D721Med (cell line): ENCODE data around the gene CALY.

Source experiments
- DNase-seq: peaks from one replicate; pipeline ENCODE4 v3.0.0; 2011; ENCODE audit warnings: low spot score; ENCODE audit not compliant: insufficient read length
- FAIRE-seq: peaks from 2 replicates; lab custom pipeline; 2011; peaks lifted over from hg19 to GRCh38; lab: Jason Lieb, UNC
- CTCF ChIP-seq: IDR thresholded peaks from 2 replicates; pipeline ENCODE4 v1.5.1; 2012; ENCODE audit warnings: mild to moderate bottlenecking, control low read depth; ENCODE audit not compliant: insufficient read depth; ENCODE audit errors: missing control alignments

Gene CALY

GRCh38 chr10:133318494-133319127 lies 18.1 kb downstream of the CALY start:
- TF ChIP-seq CTCF, result peak; percentile 80
- FAIRE-seq, result no peak
- DNase-seq, result no peak

GRCh38 chr10:133316732-133317131 lies 20.0 kb downstream of the CALY start:
- no peak for TF ChIP-seq CTCF
- DNase-seq, result no peak
- no peak for FAIRE-seq

GRCh38 chr10:133316266-133316665 lies 20.4 kb downstream of the CALY start:
- DNase-seq (no peak), FAIRE-seq (no peak)
- no peak for TF ChIP-seq CTCF

- DNase-seq (no peak), FAIRE-seq (no peak)
- TF ChIP-seq CTCF, result no peak
Observed at GRCh38 chr10:133315847-133316246, 20.8 kb downstream of the CALY start.

GRCh38 chr10:133314911-133315310 lies 21.8 kb downstream of the CALY start:
- no peak for FAIRE-seq
- DNase-seq, result no peak
- TF ChIP-seq CTCF, result no peak

GRCh38 chr10:133313192-133313591 lies 23.5 kb downstream of the CALY start:
- DNase-seq (no peak), FAIRE-seq (no peak)
- no peak for TF ChIP-seq CTCF

- TF ChIP-seq CTCF, result no peak
- no peak for FAIRE-seq
- DNase-seq, result no peak
Observed at GRCh38 chr10:133312769-133313145, 23.9 kb downstream of the CALY start.
